Frontal cortex (tissue), 4 donors: ENCODE results near the gene ZMYND10. TPM values are rescaled to one million over a fixed set of nuclear protein-coding genes. Genes with fewer than 3 reads are reported as not detected.

ENCODE experiments used
- DNase-seq, 2 donors: peaks; one replicate each; pipeline ENCODE4 v3.0.0; 2012; ENCODE audit warnings: low spot score in 2 of 2
- FAIRE-seq: peaks from 2 replicates; lab custom pipeline; 2012; peaks lifted over from hg19 to GRCh38; lab: Jason Lieb, UNC
- total RNA-seq: library from RNA; depleted of rRNA; stranded (reverse); fragments of >200 nt; gene quantifications from one replicate; pipeline ENCODE4 v1.2.3, GENCODE V29; 2014
- donor health status: control.
- donor health status: control.
- donor health status: control.

ZMYND10 gene
- total RNA-seq, 1 donor from 2014 or later = 3.7 TPM

GRCh38 chr3:50372349-50372748 is 26.8 kb upstream of the ZMYND10 start:
- no peak for FAIRE-seq
- DNase-seq = no peak

- DNase-seq (no peak), FAIRE-seq (no peak)
Measured at GRCh38 chr3:50371133-50371685, 25.7 kb upstream of the ZMYND10 start.

- DNase-seq (no peak), FAIRE-seq (no peak)
Measured at GRCh38 chr3:50370594-50370993, 25.1 kb upstream of the ZMYND10 start.

GRCh38 chr3:50369012-50369670 is 23.6 kb upstream of the ZMYND10 start:
- FAIRE-seq (no peak), DNase-seq (no peak)

GRCh38 chr3:50365842-50366220 is 20.3 kb upstream of the ZMYND10 start:
- FAIRE-seq (no peak), DNase-seq (no peak)

- FAIRE-seq = no peak
- DNase-seq = peak; percentile 80 to 96
Measured at GRCh38 chr3:50365080-50365841, 19.7 kb upstream of the ZMYND10 start.

- FAIRE-seq (no peak), DNase-seq (no peak)
Measured at GRCh38 chr3:50364573-50365079, 19.1 kb upstream of the ZMYND10 start.

GRCh38 chr3:50359760-50360110 is 14.2 kb upstream of the ZMYND10 start:
- FAIRE-seq = no peak
- DNase-seq = no peak

- FAIRE-seq (peak; percentile 57), DNase-seq (peak; percentile 98 to 99)
Measured at GRCh38 chr3:50358911-50359759, 13.6 kb upstream of the ZMYND10 start, which contains the start of gene TMEM115. TSS of gene TMEM115 (minus strand) at chr3:50359521. CDS start at chr3:50359063, 458 bp downstream.

GRCh38 chr3:50358355-50358910 is 12.9 kb upstream of the ZMYND10 start:
- FAIRE-seq (no peak), DNase-seq (no peak)

GRCh38 chr3:50357481-50357880 is 11.9 kb upstream of the ZMYND10 start:
- FAIRE-seq (no peak), DNase-seq (no peak)

- FAIRE-seq = no peak
- DNase-seq = no peak
Measured at GRCh38 chr3:50356553-50356952, 11.0 kb upstream of the ZMYND10 start.

- DNase-seq (no peak), FAIRE-seq (no peak)
Measured at GRCh38 chr3:50355829-50356552, 10.5 kb upstream of the ZMYND10 start.

GRCh38 chr3:50354850-50355249 is 9.3 kb upstream of the ZMYND10 start:
- DNase-seq = no peak
- FAIRE-seq = no peak

GRCh38 chr3:50354186-50354764 is 8.7 kb upstream of the ZMYND10 start:
- FAIRE-seq (no peak), DNase-seq (no peak)

- no peak for FAIRE-seq
- DNase-seq = no peak
Measured at GRCh38 chr3:50353245-50354004, 7.9 kb upstream of the ZMYND10 start.

- DNase-seq = no peak
Measured at GRCh38 chr3:50352781-50353180, 7.2 kb upstream of the ZMYND10 start.

GRCh38 chr3:50351323-50351697 is 5.8 kb upstream of the ZMYND10 start:
- DNase-seq (no peak), FAIRE-seq (no peak)

More at GRCh38 chr3:50352781-50353180, 7.2 kb upstream of the ZMYND10 start:
- no peak for FAIRE-seq
